Measurements from ENCODE around the gene C4BPA. TPM values are rescaled to one million over a fixed set of nuclear protein-coding genes. Genes with fewer than 3 reads are reported as not detected.

C4BPA gene
- total and polyA plus RNA-seq, 4 donors, result 49.5 to 1,527 (median 1,194) TPM

- no peak for DNase-seq (ENCODE audit: low spot score)
- Histone ChIP-seq H3K9ac (ENCODE audit: low read depth in 1 of 2, low read length in 2 of 2) (no peak overlapping the region), H3K36me3 (ENCODE audit: control insufficient read depth in 4 of 4, insufficient read depth in 3 of 4, low read depth in 1 of 4, low read length in 3 of 4) (peaks cover 12 to 56% (median 46%) of the 10 kb centered on the region in 4 donors), H3K4me3 (ENCODE audit: low read depth in 1 of 3, low read length in 3 of 3) (no peak overlapping the region), H3K4me1 (ENCODE audit: control insufficient read depth in 4 of 4, insufficient read depth in 4 of 4, low read length in 3 of 4) (peaks cover 6 to 19% (median 13%) of the 10 kb centered on the region in 4 donors), H3K9me3 (ENCODE audit: control insufficient read depth in 4 of 4, low read length in 3 of 4) (no peaks in the 10 kb centered on the region), H3K27ac (ENCODE audit: low read depth in 1 of 2, low read length in 2 of 2) (peak overlapping the region in 1 of 2 donors; percentile 26), H3K27me3 (ENCODE audit: control insufficient read depth in 4 of 4, insufficient read depth in 4 of 4, low read length in 3 of 4) (no peaks in the 10 kb centered on the region)
- 76% methylated on average over 4 of the region's 4 CpGs for WGBS
- TF ChIP-seq ZBTB33 (IDR thresholded peaks at IDR 0.05) (no peak), FOXA1 (IDR thresholded peaks at IDR 0.05) (no peak), EGR1 (IDR thresholded peaks at IDR 0.05; ENCODE audit: low read depth in 2 of 2) (no peak), SP1 (IDR thresholded peaks at IDR 0.05) (no peak), YY1 (IDR thresholded peaks at IDR 0.05) (no peak), FOXA2 (IDR thresholded peaks at IDR 0.05) (no peak), REST (IDR thresholded peaks at IDR 0.05) (no peak), TAF1 (conservative IDR thresholded peaks at IDR 0.05) (no peak), MAX (IDR thresholded peaks at IDR 0.05) (no peak), GABPA (IDR thresholded peaks at IDR 0.05 in 1 of 2, conservative IDR thresholded peaks at IDR 0.05 in 1 of 2) (no peak), NR2F2 (IDR thresholded peaks at IDR 0.05) (no peak), HNF4G (IDR thresholded peaks at IDR 0.05) (no peak), RXRA (IDR thresholded peaks at IDR 0.05) (no peak), CTCF (IDR thresholded peaks at IDR 0.05; ENCODE audit: low read depth, low read length, missing input control) (no peak), JUND (IDR thresholded peaks at IDR 0.05) (no peak), RAD21 (IDR thresholded peaks at IDR 0.05) (no peak), ATF3 (IDR thresholded peaks at IDR 0.05) (no peak)
These were observed 27.1 kb downstream of the C4BPA start for GRCh38 chr1:207131163-207131562.

All from liver (tissue), 9 donors.